GM18909 (cell line): Measurements from ENCODE around the gene CEP120.
"Not testable (repeated sequence)": the region's sequence is repeated elsewhere in the genome, so short reads cannot be mapped to it uniquely, and the experiment has no call there.

Source experiments
- ATAC-seq: cut with Tn5 transposase; IDR thresholded peaks from one replicate; pipeline ENCODE4 v1.9.1; 2021; ENCODE audit warnings: mild to moderate bottlenecking; ENCODE audit not compliant: unreplicated experiment, poor library complexity

Gene CEP120

DNA sequence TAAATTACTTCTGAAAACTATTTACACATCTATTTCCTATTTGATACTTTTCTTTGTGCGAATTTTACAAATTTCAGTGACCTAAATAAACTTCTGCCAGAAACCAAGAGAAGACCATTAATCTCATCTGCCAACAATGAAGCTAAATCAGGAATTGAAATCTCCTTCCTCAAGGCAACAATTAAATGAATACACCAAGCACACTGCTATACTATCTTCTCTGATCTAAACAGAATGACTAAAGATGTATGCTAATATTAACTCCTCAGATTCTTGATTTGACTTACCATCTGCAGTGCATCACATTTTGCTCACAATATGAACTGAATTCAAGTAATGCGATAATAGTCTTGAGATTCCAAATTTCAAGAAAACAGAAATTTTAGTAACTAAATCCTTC lies 82.3 kb downstream of the CEP120 start:
- ATAC-seq: no peak

DNA sequence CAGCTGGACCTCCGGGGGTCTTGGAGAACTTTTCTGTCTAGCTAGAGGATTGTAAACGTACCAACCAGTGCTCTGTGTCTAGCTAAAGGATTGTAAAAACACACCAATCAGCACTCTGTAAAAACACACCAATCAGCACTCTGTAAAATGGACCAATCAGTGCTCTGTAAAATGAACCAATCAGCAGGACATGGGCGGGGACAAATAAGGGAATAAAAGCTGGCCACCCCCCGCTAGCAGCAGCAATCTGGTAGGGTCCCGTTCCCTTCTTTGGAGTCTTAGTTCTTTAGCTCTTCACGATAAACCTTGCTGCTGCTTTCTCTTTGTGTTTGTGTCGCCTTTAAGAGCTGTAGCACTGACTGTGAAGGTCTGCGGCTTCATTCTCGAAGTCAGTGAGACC lies 114.8 kb downstream of the CEP120 start:
- not testable (repeated sequence) for ATAC-seq

DNA sequence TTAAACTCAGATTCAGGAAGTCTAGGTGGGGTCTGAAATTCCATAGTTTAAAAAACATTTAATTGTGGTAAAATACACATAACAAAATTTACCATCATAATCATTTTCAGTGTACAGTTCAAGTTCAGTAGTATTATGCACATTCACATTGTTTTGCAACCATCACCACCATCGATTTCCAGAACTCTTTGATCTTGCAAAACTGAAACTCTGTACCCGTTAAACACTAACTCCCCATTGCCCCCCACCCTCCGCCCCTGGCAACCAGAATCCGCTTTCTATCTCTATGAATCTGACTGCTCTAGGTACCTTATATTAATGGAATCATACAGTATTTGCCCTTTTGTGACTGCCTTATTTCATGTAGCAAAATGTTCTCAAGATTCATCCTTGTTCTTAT lies 117.5 kb downstream of the CEP120 start:
- ATAC-seq: no peak

DNA sequence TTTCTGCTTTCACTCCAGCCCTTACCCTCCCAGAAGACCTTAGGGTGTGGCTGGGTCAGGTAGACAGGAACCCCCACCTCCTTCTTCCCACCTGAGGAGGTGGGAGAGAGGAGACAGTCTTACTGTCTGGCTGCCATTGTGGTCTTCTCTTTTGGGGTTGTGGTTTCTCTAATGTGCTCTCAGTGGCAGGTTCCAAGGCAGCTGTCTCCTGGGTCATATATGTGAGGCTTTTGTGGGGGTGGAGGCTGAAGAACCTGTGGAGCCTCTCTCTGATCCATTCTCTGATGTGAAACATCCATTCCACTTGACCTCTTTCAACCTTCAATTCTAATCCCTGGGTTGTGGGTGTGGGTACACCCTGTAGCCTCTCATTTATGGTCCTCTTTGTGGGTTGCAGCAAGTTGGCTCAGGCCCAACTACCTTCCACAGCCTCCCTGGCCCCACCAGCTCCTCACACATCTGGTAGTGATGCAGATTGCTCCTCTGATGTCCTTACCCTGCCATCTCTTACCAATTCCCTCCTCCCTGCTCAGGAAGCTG lies 118.4 kb downstream of the CEP120 start:
- ATAC-seq: no peak

DNA sequence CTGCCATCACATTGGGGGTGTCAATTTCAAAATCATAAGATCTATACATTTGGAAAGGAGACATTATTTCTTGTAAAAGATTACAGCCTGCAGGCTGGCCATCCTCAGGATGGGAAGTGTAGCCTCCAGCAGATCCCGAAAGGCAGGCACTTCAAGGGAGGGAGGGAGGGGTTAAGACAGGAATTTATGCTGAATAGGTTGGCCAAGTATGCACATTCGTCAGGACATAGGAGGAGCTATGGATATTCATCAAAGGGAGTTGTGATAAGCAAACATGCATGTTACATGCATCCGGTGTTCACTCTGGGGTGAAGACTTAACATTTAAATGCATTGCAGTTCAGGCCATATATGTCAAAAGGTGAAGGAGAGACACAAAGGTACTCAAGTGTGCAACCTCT lies 119.4 kb downstream of the CEP120 start:
- no peak for ATAC-seq

DNA sequence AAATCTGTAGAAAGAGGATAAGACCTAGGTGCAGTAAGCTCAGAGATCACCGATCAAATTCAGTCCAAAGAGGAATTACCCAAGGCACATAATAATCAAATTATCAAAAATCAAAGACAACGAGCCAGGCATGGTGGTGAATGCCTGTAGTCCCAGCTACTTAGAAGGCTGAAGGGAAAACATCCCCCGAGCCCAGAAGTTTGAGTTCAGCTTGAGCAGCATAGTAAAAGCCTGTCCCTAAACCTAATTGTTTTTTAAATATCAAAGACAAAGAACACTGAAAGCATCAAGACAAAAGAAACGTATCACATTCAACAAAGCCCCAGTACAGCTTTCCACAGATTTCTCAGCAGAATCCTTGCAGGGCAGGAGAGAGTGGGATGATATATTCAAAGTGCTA lies 122.9 kb downstream of the CEP120 start:
- ATAC-seq: no peak

DNA sequence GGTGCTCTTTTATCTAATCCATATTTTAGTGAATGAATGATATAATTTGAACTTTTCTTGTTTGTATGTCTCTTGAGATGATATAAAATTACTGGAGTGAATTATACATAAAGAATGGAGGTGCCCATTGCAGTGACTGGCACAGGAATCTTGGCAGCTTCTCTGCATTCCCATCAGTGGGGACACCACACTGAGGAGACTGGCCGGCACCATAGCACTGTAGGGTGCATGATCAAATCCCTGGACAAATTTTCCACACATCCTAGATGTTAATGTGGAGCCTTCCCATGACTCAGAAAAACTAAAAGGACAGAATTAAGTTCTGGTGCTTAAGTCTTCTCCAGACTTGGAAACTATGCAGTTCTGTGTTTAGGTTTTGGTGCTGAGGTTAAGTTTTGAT lies 124.1 kb downstream of the CEP120 start:
- ATAC-seq: no peak

DNA sequence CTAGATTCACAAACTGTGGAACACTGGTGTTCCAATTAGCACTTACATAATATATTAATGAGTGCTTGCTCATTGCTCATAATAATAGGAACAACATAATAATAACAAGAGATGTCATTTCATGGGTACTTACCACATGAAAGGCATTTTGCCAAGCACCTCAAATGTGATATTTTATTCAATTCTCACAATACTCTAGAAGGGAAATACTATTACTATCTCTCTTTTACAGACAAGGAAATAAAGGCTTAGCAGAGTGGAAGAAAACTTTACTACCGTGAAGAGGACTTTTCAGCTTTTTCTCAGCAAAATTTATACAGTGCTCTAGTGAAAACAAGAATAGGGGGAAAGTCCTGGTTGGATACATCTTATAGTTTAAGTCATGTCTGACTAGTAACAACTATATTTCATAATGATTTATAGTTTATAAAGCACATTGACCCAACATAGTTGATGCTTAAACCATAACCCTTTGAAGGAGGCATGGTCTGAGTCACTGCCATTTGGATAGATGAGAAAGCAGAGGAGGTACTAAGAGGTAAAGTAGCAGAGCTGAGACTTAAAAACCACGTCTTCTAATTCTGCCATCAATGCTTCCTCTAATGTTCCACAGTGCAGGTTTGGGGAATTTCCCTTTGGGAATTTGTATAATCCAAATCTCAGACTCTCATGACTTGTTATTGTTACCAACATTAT lies 124.7 kb downstream of the CEP120 start:
- ATAC-seq: no peak

DNA sequence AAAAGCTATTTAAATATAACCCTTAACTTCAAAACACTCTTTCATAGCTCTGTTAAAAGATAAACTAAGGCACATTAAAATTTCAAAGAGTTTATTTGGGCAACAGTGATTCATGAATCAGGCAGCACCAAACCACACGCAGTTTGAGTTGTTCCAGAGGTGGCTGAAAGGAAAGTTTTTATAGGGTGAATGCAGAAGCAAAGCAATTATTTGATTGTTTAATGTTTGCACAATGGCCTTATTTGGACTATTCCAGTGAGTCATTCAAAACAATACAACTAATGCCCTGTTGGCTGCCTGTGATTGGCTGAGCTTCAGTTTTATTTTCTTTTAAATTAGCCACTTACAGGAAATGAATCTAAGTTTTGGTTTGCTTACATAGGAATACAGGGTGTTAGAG lies 125.3 kb downstream of the CEP120 start:
- ATAC-seq: no peak

DNA sequence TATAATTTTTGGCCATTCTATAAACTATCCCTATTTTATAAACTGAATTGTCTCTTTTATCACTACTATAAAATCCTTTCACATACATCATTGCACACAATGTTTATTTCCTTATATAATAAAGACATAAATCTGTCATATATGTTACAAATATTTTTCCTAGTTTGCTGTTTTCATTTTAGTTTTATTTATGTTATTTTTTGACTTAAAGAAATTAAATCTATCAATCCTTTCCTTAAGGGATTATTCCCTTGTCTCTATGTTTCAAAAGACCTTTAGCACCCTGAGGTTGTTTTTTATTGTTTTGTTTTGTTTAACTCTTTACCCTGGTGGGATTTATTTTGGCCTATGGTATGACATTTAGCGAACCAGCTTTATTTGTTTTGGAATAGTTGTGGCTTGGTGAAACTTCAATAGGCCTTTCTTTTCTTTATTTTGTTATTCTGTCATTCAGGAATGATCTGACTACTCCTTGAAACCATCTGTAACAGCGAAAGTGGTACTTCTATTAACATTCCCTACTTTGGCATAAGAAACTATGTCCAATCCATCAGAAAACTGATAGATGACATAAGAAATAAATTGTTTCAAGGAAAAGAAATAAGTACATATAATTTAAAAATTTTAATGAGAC lies 125.9 kb downstream of the CEP120 start:
- ATAC-seq: no peak
